H9 (cell line): ENCODE results near the gene RAB31. TPM values are rescaled to one million over a fixed set of nuclear protein-coding genes. Genes with fewer than 3 reads are reported as not detected.

Source experiments
- DNase-seq: peaks from one replicate; pipeline ENCODE4 v3.0.0-alpha.2; 2017
- H2AFZ ChIP-seq: one replicate; pipeline ENCODE4 v1.6.1; 2013; ENCODE audit warnings: mild to moderate bottlenecking, low read length, control low read depth, moderate library complexity
- H2AK5ac ChIP-seq: 2 replicates; pipeline ENCODE4 v1.6.1; 2013; ENCODE audit warnings: low read length, control low read depth, mixed read lengths; ENCODE audit not compliant: insufficient read length
- H2BK120ac ChIP-seq: one replicate; pipeline ENCODE4 v1.6.1; 2013; ENCODE audit warnings: low read depth, mild to moderate bottlenecking, low read length, control low read depth, inconsistent platforms; ENCODE audit not compliant: poor library complexity, severe bottlenecking
- H2BK12ac ChIP-seq: 2 replicates; pipeline ENCODE4 v1.6.1; 2013; ENCODE audit warnings: low read length, control low read depth, mixed read lengths, low read depth; ENCODE audit not compliant: insufficient read length
- H2BK15ac ChIP-seq: 2 replicates; pipeline ENCODE4 v1.6.1; 2013; ENCODE audit warnings: low read depth, low read length, control low read depth
- H2BK20ac ChIP-seq: one replicate; pipeline ENCODE4 v1.6.1; 2013; ENCODE audit warnings: low read depth, mild to moderate bottlenecking, low read length, control low read depth, inconsistent platforms; ENCODE audit not compliant: poor library complexity, severe bottlenecking
- H2BK5ac ChIP-seq: 2 replicates; pipeline ENCODE4 v1.6.1; 2013; ENCODE audit warnings: low read length, control low read depth, mixed read lengths; ENCODE audit not compliant: insufficient read length
- H3K14ac ChIP-seq: 2 replicates; pipeline ENCODE4 v1.6.1; 2013; ENCODE audit warnings: low read length, control low read depth; ENCODE audit not compliant: insufficient read depth
- H3K18ac ChIP-seq: 2 replicates; pipeline ENCODE4 v1.6.1; 2013; ENCODE audit warnings: low read depth, mild to moderate bottlenecking, mixed read lengths, low read length, control low read depth; ENCODE audit not compliant: insufficient read length
- H3K23ac ChIP-seq: 2 replicates; pipeline ENCODE4 v1.6.1; 2013; ENCODE audit warnings: low read length, control low read depth, mixed read lengths, low read depth; ENCODE audit not compliant: insufficient read length
- H3K23me2 ChIP-seq: 2 replicates; pipeline ENCODE4 v1.6.1; 2013; ENCODE audit warnings: low read depth, mild to moderate bottlenecking, mixed read lengths, low read length, control low read depth; ENCODE audit not compliant: insufficient read length, poor library complexity, severe bottlenecking
- H3K27ac ChIP-seq: 2 replicates; pipeline ENCODE4 v1.5.1; 2013; ENCODE audit warnings: low read length, control low read depth, mixed read lengths, low read depth; ENCODE audit not compliant: insufficient read length
- H3K27me3 ChIP-seq: 2 replicates; pipeline ENCODE4 v1.6.1; 2013; ENCODE audit warnings: low read length, control low read depth, inconsistent platforms; ENCODE audit not compliant: insufficient read depth
- H3K4ac ChIP-seq: 2 replicates; pipeline ENCODE4 v1.6.1; 2013; ENCODE audit warnings: low read depth, mild to moderate bottlenecking, control low read depth, inconsistent platforms, low read length, moderate library complexity
- H3K4me1 ChIP-seq: 2 replicates; pipeline ENCODE4 v1.6.1; 2013; ENCODE audit warnings: low read length, control low read depth, inconsistent platforms; ENCODE audit not compliant: insufficient read depth
- H3K4me2 ChIP-seq: 2 replicates; pipeline ENCODE4 v1.6.1; 2013; ENCODE audit warnings: low read length, control low read depth, mixed read lengths; ENCODE audit not compliant: insufficient read length, insufficient read depth
- H3K56ac ChIP-seq: 2 replicates; pipeline ENCODE4 v1.6.1; 2013; ENCODE audit warnings: low read depth, mild to moderate bottlenecking, mixed read lengths, low read length, control low read depth; ENCODE audit not compliant: insufficient read length
- H3K79me1 ChIP-seq: 2 replicates; pipeline ENCODE4 v1.6.1; 2013; ENCODE audit warnings: low read depth, mild to moderate bottlenecking, moderate library complexity, low read length, control low read depth, inconsistent platforms; ENCODE audit not compliant: insufficient read depth, poor library complexity, severe bottlenecking
- H3K79me2 ChIP-seq: 2 replicates; pipeline ENCODE4 v1.6.1; 2013; ENCODE audit warnings: low read length, control low read depth, inconsistent platforms; ENCODE audit not compliant: insufficient read depth
- H3K9ac ChIP-seq: 2 replicates; pipeline ENCODE4 v1.6.1; 2013; ENCODE audit warnings: low read length, control low read depth, mixed read lengths; ENCODE audit not compliant: insufficient read length; ENCODE audit errors: extremely low read depth
- H3K9me3 ChIP-seq: one replicate; pipeline ENCODE4 v1.6.1; 2013; ENCODE audit warnings: low read depth, low read length, inconsistent platforms; ENCODE audit not compliant: control insufficient read depth
- H3T11ph ChIP-seq: one replicate; pipeline ENCODE4 v1.6.1; 2013; ENCODE audit warnings: mild to moderate bottlenecking, low read length, control low read depth, inconsistent platforms
- H4K20me1 ChIP-seq: one replicate; pipeline ENCODE4 v1.6.1; 2013; ENCODE audit not compliant: control insufficient read depth, insufficient read length, insufficient read depth
- H4K5ac ChIP-seq: 2 replicates; pipeline ENCODE4 v1.6.1; 2013; ENCODE audit warnings: low read depth, mild to moderate bottlenecking, mixed read lengths, low read length, control low read depth; ENCODE audit not compliant: insufficient read length
- H4K8ac ChIP-seq: replicated peaks from 2 replicates; pipeline ENCODE4 v1.6.1; 2013; ENCODE audit warnings: low read length, control low read depth, mixed read lengths, low read depth; ENCODE audit not compliant: insufficient read length
- H4K91ac ChIP-seq: 2 replicates; pipeline ENCODE4 v1.6.1; 2013; ENCODE audit warnings: low read depth, mild to moderate bottlenecking, moderate library complexity, mixed read lengths, low read length, control low read depth; ENCODE audit not compliant: insufficient read length
- H3K27ac Mint-ChIP-seq, 3 experiments: 2 replicates in 2 of 3; 3 replicates in 1 of 3; pipeline ENCODE4 v1.8.0; 2020 to 2021; ENCODE audit warnings: mixed read lengths in 3 of 3, mild to moderate bottlenecking in 1 of 3, moderate library complexity in 1 of 3
- H3K27me3 Mint-ChIP-seq: 2 replicates; pipeline ENCODE4 v1.8.0; 2021; ENCODE audit warnings: low read depth, mild to moderate bottlenecking, moderate library complexity, mixed read lengths
- H3K36me3 Mint-ChIP-seq, 3 experiments: 2 replicates in 2 of 3; 3 replicates in 1 of 3; pipeline ENCODE4 v1.8.0; 2020 to 2021; ENCODE audit warnings: low read depth in 3 of 3, mixed read lengths in 3 of 3; ENCODE audit not compliant: insufficient read depth in 1 of 3
- H3K4me1 Mint-ChIP-seq, 2 experiments: 2 replicates each; pipeline ENCODE4 v1.8.0; 2020; ENCODE audit warnings: mixed read lengths in 2 of 2
- H3K4me3 Mint-ChIP-seq, 2 experiments: 2 replicates in 1 of 2; 3 replicates in 1 of 2; pipeline ENCODE4 v1.8.0; 2020 to 2021; ENCODE audit warnings: mild to moderate bottlenecking in 2 of 2, mixed read lengths in 2 of 2, moderate library complexity in 1 of 2
- H3K9me3 Mint-ChIP-seq, 2 experiments: 2 replicates in 1 of 2; 3 replicates in 1 of 2; pipeline ENCODE4 v1.8.0; 2020; ENCODE audit warnings: mild to moderate bottlenecking in 2 of 2, mixed read lengths in 2 of 2, moderate library complexity in 1 of 2
- WGBS: extraction: QIAGEN DNeasy Blood & Tissue Kit; methylation state at CpG from one replicate; pipeline ENCODE4 v1.1.7; 2013; ENCODE audit warnings: missing lambda C conversion rate, low lambda C conversion rate, mixed read lengths; ENCODE audit not compliant: insufficient read length; ENCODE audit errors: extremely low coverage; 5-methylcytosine and 5-hydroxymethylcytosine counted together
- total RNA-seq: library from RNA; stranded (reverse); gene quantifications from 2 replicates; pipeline ENCODE4 v1.2.1, GENCODE V29; 2021
- TF ChIP-seq, protein P1 (sequence below): fragments of 200-600 bp; sonication (generic); conservative IDR thresholded peaks from 3 replicates; pipeline ENCODE4 v1.8.0; 2021; ENCODE audit warnings: antibody characterized with exemption, mild to moderate bottlenecking

RAB31 gene
- total RNA-seq, 1 experiment from 2014 or later = 22.4 TPM

DNA sequence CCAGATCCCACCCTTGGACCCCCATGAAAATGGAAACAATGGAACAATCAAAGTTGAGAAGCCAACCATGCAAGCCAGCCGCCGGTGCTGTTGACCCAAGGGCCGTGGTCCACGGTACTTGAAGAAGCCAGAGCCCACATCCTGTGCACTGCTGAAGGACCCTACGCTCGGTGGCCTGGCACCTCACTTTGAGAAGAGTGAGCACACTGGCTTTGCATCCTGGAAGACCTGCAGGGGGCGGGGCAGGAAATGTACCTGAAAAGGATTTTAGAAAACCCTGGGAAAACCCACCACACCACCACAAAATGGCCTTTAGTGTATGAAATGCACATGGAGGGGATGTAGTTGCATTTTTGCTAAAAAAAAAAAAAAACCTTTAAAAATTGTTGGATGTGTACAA is 151.1 kb downstream of the RAB31 start:
- no peak for DNase-seq
- H2BK120ac ChIP-seq = no peak overlapping the region
- no peaks in the 10 kb centered on the region for H3K9me3 ChIP-seq
- no peak overlapping the region for H3K4me2 ChIP-seq
- no peaks in the 10 kb centered on the region for H3K79me2 ChIP-seq
- H2AFZ ChIP-seq = no peak overlapping the region
- Mint-ChIP-seq H3K4me3 (no peak overlapping the region), H3K27me3 (no peaks in the 10 kb centered on the region), H3K9me3 (no peaks in the 10 kb centered on the region; a peak in 1 of 5 replicates), H3K4me1 (peaks cover 0 to 6% of the 10 kb centered on the region in 2 experiments; a peak in 3 of 4 replicates), H3K36me3 (no peaks in the 10 kb centered on the region), H3K27ac (peak overlapping the region in 1 of 3 experiments; percentile 18; a peak in 1 of 7 replicates)
- no peak overlapping the region for H3K23ac ChIP-seq
- H3K4ac ChIP-seq = no peak overlapping the region
- no peaks in the 10 kb centered on the region for H3K23me2 ChIP-seq
- no peak overlapping the region for H3K14ac ChIP-seq
- H3K18ac ChIP-seq = no peak overlapping the region
- no peak overlapping the region for H4K5ac ChIP-seq
- no peak overlapping the region for H4K91ac ChIP-seq
- no peak overlapping the region for H2BK15ac ChIP-seq
- TF ChIP-seq, protein P1, sequence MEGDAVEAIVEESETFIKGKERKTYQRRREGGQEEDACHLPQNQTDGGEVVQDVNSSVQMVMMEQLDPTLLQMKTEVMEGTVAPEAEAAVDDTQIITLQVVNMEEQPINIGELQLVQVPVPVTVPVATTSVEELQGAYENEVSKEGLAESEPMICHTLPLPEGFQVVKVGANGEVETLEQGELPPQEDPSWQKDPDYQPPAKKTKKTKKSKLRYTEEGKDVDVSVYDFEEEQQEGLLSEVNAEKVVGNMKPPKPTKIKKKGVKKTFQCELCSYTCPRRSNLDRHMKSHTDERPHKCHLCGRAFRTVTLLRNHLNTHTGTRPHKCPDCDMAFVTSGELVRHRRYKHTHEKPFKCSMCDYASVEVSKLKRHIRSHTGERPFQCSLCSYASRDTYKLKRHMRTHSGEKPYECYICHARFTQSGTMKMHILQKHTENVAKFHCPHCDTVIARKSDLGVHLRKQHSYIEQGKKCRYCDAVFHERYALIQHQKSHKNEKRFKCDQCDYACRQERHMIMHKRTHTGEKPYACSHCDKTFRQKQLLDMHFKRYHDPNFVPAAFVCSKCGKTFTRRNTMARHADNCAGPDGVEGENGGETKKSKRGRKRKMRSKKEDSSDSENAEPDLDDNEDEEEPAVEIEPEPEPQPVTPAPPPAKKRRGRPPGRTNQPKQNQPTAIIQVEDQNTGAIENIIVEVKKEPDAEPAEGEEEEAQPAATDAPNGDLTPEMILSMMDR = peak; percentile 47; the same call in 2 of the 3 replicates
- WGBS = no CpG with 5 or more reads among the region's 7 CpGs
- no peak overlapping the region for H4K8ac ChIP-seq
- no peaks in the 10 kb centered on the region for H3K27me3 ChIP-seq
- no peak overlapping the region for H3T11ph ChIP-seq
- H3K56ac ChIP-seq = no peak overlapping the region
- no peak overlapping the region for H3K27ac ChIP-seq
- no peak overlapping the region for H2BK20ac ChIP-seq
- no peaks in the 10 kb centered on the region for H4K20me1 ChIP-seq
- H3K4me1 ChIP-seq = no peaks in the 10 kb centered on the region
- H2AK5ac ChIP-seq = no peak overlapping the region
- H3K9ac ChIP-seq = no peak overlapping the region
- H2BK12ac ChIP-seq = no peak overlapping the region
- H3K79me1 ChIP-seq = no peaks in the 10 kb centered on the region
- no peak overlapping the region for H2BK5ac ChIP-seq
